C4-2B (cell line): Measurements from ENCODE around the gene SLC25A5.

Experiments
- CTCF ChIP-seq: fragments of 450-650 bp; conservative IDR thresholded peaks from 2 replicates; pipeline ENCODE4 v1.5.1; 2017; ENCODE audit warnings: mild to moderate bottlenecking
- ZFX ChIP-seq: fragments of 450-650 bp; IDR thresholded peaks from 2 replicates; pipeline ENCODE4 v1.6.1; 2017

GRCh38 chrX:119477812-119478232 lies 9.6 kb downstream of the SLC25A5 start:
- no peak for TF ChIP-seq CTCF
- TF ChIP-seq ZFX, result no peak
